M059J (cell line): ENCODE data around the gene KAT6B. TPM values are rescaled to one million over a fixed set of nuclear protein-coding genes. Genes with fewer than 3 reads are reported as not detected.
"Not testable (repeated sequence)": the region's sequence is repeated elsewhere in the genome, so short reads cannot be mapped to it uniquely, and the experiment has no call there.

ENCODE experiments used
- DNase-seq: peaks from one replicate; pipeline ENCODE4 v3.0.0-alpha.2; 2012; ENCODE audit warnings: low read depth
- total RNA-seq: library from RNA; depleted of rRNA; stranded (reverse); fragments of >200 nt; shearing (Covaris generic); gene quantifications from 2 replicates; pipeline ENCODE4 v1.2.3, GENCODE V29; 2014

The KAT6B gene
- total RNA-seq, 1 experiment from 2014 or later, result 5.8 TPM

GRCh38 chr10:75037171-75038153 is 211.1 kb downstream of the KAT6B start:
- no peak for DNase-seq

- no peak for DNase-seq
These were observed 211.9 kb downstream of the KAT6B start for GRCh38 chr10:75038335-75038734.

GRCh38 chr10:75040576-75040975 is 214.2 kb downstream of the KAT6B start:
- DNase-seq, result no peak

GRCh38 chr10:75042292-75042974 is 216.0 kb downstream of the KAT6B start:
- peak; percentile 79 for DNase-seq

- no peak for DNase-seq
These were observed 217.1 kb downstream of the KAT6B start for GRCh38 chr10:75043256-75044131.

GRCh38 chr10:75048669-75049098 is 222.3 kb downstream of the KAT6B start:
- no peak for DNase-seq

- no peak for DNase-seq
These were observed 223.1 kb downstream of the KAT6B start for GRCh38 chr10:75049316-75050148.

GRCh38 chr10:75050149-75050919 is 223.9 kb downstream of the KAT6B start:
- no peak for DNase-seq

GRCh38 chr10:75051308-75051707 is 224.9 kb downstream of the KAT6B start:
- DNase-seq, result no peak

GRCh38 chr10:75055896-75056406 is 229.6 kb downstream of the KAT6B start:
- not testable (repeated sequence) for DNase-seq

GRCh38 chr10:75057680-75058079 is 231.3 kb downstream of the KAT6B start:
- DNase-seq, result no peak

- DNase-seq, result no peak
These were observed 231.8 kb downstream of the KAT6B start for GRCh38 chr10:75058161-75058560.

GRCh38 chr10:75061709-75062505 is 235.5 kb downstream of the KAT6B start:
- DNase-seq, result no peak

- DNase-seq, result peak; percentile 71
These were observed 236.3 kb downstream of the KAT6B start for GRCh38 chr10:75062506-75063299.

GRCh38 chr10:75063461-75064230 is 237.2 kb downstream of the KAT6B start:
- DNase-seq, result no peak

GRCh38 chr10:75065076-75065475 is 238.7 kb downstream of the KAT6B start:
- no peak for DNase-seq

- DNase-seq, result no peak
These were observed 239.9 kb downstream of the KAT6B start for GRCh38 chr10:75066271-75066670.
